Suprapubic skin (tissue), 4 donors: ENCODE results near the gene TRMT112. TPM values are rescaled to one million over a fixed set of nuclear protein-coding genes. Genes with fewer than 3 reads are reported as not detected.

Experiments used
- DNase-seq, 2 donors: peaks; one replicate each; pipeline ENCODE4 v3.0.0-alpha.2; 2019; ENCODE audit warnings: low spot score in 2 of 2
- H3K27ac ChIP-seq: fragments of 200-600 bp; sonication (generic); one replicate; pipeline ENCODE4 v1.5.1; 2019
- H3K27me3 ChIP-seq: fragments of 200-600 bp; sonication (generic); one replicate; pipeline ENCODE4 v1.5.1; 2019
- H3K36me3 ChIP-seq: fragments of 200-600 bp; sonication (generic); one replicate; pipeline ENCODE4 v1.5.1; 2019
- H3K4me1 ChIP-seq: fragments of 200-600 bp; sonication (generic); one replicate; pipeline ENCODE4 v1.5.1; 2019
- H3K4me3 ChIP-seq: fragments of 200-600 bp; sonication (generic); one replicate; pipeline ENCODE4 v1.5.1; 2019; ENCODE audit warnings: mild to moderate bottlenecking
- H3K9me3 ChIP-seq: fragments of 200-600 bp; sonication (generic); one replicate; pipeline ENCODE4 v1.5.1; 2019
- EP300 ChIP-seq: sonication (generic); formaldehyde crosslinking; IDR thresholded peaks from one replicate; pipeline ENCODE4 v1.6.1; 2017; ENCODE audit warnings: antibody characterized with exemption
- POLR2A ChIP-seq, 2 donors: fragments of 450-650 bp; IDR thresholded peaks; one replicate each; pipeline ENCODE4 v1.6.1; 2017; ENCODE audit warnings: antibody characterized with exemption in 2 of 2, mild to moderate bottlenecking in 2 of 2, moderate library complexity in 2 of 2
- POLR2AphosphoS5 ChIP-seq, 3 donors: sonication (generic); formaldehyde crosslinking; IDR thresholded peaks; one replicate each; pipeline ENCODE4 v1.6.1; 2017; ENCODE audit warnings: antibody characterized with exemption in 3 of 3
- WGBS: methylation state at CpG from one replicate; pipeline ENCODE4 v1.1.5; 2018; 5-methylcytosine and 5-hydroxymethylcytosine counted together
- total RNA-seq, 4 donors: library from RNA; depleted of rRNA; stranded (reverse); fragments of >200 nt; gene quantifications; one replicate each; pipeline ENCODE4 v1.1.0, GENCODE V29; 2016
- TF ChIP-seq, protein P1 (sequence below), 2 donors: fragments of 200-600 bp in 1 of 2; fragments of 450-650 bp in 1 of 2; sonication (generic) in 1 of 2; IDR thresholded peaks; one replicate each; pipeline ENCODE4 v1.5.1; 2016 to 2019; ENCODE audit warnings: antibody characterized with exemption in 2 of 2, mild to moderate bottlenecking in 1 of 2, moderate library complexity in 1 of 2

The TRMT112 gene
- total RNA-seq, 4 donors from 2014 or later: 170 to 332 (median 255) TPM

DNA sequence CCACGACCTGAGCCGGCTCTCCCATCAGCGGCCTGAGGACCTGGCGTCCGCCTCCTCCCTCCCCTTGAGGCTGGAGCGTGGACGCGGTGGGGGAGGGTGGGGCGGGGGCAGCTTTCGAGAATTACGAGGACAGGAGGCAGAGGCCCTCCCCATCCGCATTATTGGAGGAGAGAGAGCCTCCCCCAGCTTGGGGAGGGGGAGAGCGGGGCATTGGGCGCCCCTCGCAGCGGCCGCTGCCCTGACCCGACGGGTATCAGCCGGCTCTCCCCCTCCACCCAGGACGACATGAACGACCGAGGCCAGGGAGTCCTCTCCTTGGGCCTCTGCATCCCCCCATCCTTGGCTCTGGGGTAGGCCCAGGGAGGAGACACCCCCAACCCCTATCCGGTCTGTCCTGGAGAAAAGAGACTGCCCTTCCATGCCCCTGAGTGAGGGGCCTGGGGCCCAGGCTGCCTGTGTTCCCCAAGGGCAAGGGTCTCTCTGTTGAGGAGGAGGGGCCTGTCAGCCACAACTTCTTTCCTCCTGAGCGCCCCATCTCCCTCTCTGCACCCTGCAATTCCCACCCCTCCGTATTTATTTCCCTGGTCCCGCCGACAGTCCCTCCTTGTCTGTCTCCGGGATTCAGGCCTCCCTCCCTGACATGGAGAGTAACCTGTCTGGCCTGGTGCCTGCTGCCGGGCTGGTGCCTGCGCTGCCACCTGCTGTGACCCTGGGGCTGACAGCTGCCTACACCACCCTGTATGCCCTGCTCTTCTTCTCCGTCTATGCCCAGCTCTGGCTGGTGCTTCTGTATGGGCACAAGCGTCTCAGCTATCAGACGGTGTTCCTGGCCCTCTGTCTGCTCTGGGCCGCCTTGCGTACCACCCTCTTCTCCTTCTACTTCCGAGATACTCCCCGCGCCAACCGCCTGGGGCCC is 31.2 kb downstream of the TRMT112 start:
- TF ChIP-seq, protein P1, sequence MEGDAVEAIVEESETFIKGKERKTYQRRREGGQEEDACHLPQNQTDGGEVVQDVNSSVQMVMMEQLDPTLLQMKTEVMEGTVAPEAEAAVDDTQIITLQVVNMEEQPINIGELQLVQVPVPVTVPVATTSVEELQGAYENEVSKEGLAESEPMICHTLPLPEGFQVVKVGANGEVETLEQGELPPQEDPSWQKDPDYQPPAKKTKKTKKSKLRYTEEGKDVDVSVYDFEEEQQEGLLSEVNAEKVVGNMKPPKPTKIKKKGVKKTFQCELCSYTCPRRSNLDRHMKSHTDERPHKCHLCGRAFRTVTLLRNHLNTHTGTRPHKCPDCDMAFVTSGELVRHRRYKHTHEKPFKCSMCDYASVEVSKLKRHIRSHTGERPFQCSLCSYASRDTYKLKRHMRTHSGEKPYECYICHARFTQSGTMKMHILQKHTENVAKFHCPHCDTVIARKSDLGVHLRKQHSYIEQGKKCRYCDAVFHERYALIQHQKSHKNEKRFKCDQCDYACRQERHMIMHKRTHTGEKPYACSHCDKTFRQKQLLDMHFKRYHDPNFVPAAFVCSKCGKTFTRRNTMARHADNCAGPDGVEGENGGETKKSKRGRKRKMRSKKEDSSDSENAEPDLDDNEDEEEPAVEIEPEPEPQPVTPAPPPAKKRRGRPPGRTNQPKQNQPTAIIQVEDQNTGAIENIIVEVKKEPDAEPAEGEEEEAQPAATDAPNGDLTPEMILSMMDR (IDR thresholded peaks at IDR 0.05): no peak
- TF ChIP-seq POLR2A (IDR thresholded peaks at IDR 0.05): no peak
- no peak for TF ChIP-seq EP300
- TF ChIP-seq POLR2AphosphoS5 (IDR thresholded peaks at IDR 0.05): no peak
- H3K27me3 ChIP-seq: peaks cover 2% of the 10 kb centered on the region
- DNase-seq: no peak
- no peaks in the 10 kb centered on the region for H3K9me3 ChIP-seq
- H3K36me3 ChIP-seq: peaks cover 6% of the 10 kb centered on the region
- peaks cover 34% of the 10 kb centered on the region for H3K4me1 ChIP-seq
- H3K4me3 ChIP-seq: peak overlapping the region; percentile 81
- H3K27ac ChIP-seq: peak overlapping the region; percentile 92
- 32% methylated on average over 23 of the region's 40 CpGs for WGBS

GRCh38 chr11:64284962-64285884 is 32.1 kb downstream of the TRMT112 start, which contains the start of gene GPR137:
Gene GPR137 (plus strand): TSS chr11:64285848. CDS start chr11:64286525, 677 bp downstream.
- Histone ChIP-seq H3K36me3 (peaks cover 6% of the 10 kb centered on the region), H3K9me3 (no peaks in the 10 kb centered on the region), H3K27ac (peak within 1 kb of the TSS; percentile 92), H3K27me3 (no peaks in the 10 kb centered on the region), H3K4me3 (peak within 1 kb of the TSS; percentile 81), H3K4me1 (peaks cover 29% of the 10 kb centered on the region)
- TF ChIP-seq POLR2AphosphoS5 (IDR thresholded peaks at IDR 0.05): peak in 1 of 3 donors; percentile 77
- TF ChIP-seq POLR2A (IDR thresholded peaks at IDR 0.05): peak in 1 of 2 donors; percentile 11
- TF ChIP-seq, protein P1 (IDR thresholded peaks at IDR 0.05): no peak
- 0% methylated on average over 7 of the region's 102 CpGs for whole genome bisulfite sequencing
- peak; percentile 92 to 95 for DNase-seq

GRCh38 chr11:64284048-64284961 is 33.1 kb downstream of the TRMT112 start, which contains the start of gene BAD:
Gene BAD (minus strand): TSS chr11:64284665. CDS start chr11:64284368, 297 bp downstream.
- Histone ChIP-seq H3K27ac (peak within 1 kb of the TSS; percentile 92), H3K36me3 (peaks cover 6% of the 10 kb centered on the region), H3K9me3 (no peaks in the 10 kb centered on the region), H3K27me3 (no peaks in the 10 kb centered on the region), H3K4me3 (peak within 1 kb of the TSS; percentile 81), H3K4me1 (peaks cover 29% of the 10 kb centered on the region)
- DNase-seq: peak; percentile 97 to 98
- 4% methylated on average over 9 of the region's 44 CpGs for WGBS
- TF ChIP-seq EP300 (no peak), POLR2A (IDR thresholded peaks at IDR 0.05) (peak in 1 of 2 donors; percentile 5)

DNA sequence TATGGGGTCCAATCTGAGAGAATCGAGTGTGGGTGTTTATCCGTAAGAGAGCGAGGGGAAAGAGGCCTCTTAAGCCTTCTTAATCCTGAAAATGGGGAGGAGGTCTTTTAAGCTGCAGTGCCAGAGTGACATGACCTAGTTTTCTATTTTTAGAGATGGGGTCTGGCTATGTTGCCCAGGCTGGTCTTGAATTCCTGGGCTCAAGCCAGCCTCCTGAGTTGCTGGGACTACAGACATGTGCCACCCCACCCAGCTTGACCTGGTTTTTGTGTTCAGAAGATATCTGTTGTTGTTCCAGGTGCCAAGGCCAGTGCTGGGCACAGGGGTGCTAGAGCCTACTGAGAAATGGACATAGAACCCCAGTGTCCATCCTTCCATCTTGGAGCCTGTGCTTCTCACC is 34.3 kb downstream of the TRMT112 start:
- Histone ChIP-seq H3K9me3 (no peaks in the 10 kb centered on the region), H3K27me3 (no peaks in the 10 kb centered on the region), H3K4me3 (no peak overlapping the region), H3K27ac (no peak overlapping the region), H3K4me1 (peaks cover 29% of the 10 kb centered on the region), H3K36me3 (peaks cover 9% of the 10 kb centered on the region)
- TF ChIP-seq EP300 (no peak), POLR2A (IDR thresholded peaks at IDR 0.05) (no peak), POLR2AphosphoS5 (IDR thresholded peaks at IDR 0.05) (no peak)
- TF ChIP-seq, protein P1 (IDR thresholded peaks at IDR 0.05): no peak
- 83% methylated on average over 3 of the region's 3 CpGs for WGBS
- DNase-seq: no peak
